DMS79 (cell line): Measurements from ENCODE around the gene CNPY1.
"Not testable (repeated sequence)": the region's sequence is repeated elsewhere in the genome, so short reads cannot be mapped to it uniquely, and the experiment has no call there.

Experiments used
- DNase-seq: peaks from one replicate; lab custom pipeline; 2025; lab: John Stamatoyannopoulos, UW

Gene CNPY1

DNA sequence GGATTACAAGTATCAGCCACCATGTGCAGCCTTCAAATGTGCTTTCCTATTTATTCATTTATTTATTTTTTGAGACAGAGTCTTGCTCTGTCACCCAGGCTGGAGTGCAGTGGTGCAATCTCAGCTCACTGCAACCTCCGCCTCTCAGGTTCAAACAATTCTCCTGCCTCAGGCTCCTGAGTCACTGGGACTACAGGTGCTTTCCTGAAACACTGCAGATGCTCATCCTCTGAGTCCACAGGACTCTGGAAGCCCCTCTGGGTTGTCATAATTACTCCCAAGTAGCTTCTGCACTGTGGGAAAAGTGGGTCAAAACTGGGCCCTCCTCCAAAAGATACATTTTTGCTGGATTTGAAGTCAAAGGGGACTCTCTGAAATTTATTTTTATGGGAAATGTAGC is at the start of gene CNPY1:
Gene CNPY1 (minus strand): TSS at position 111 of the 400 bp plus-strand sequence. CDS start 630 bp downstream, outside the sequence.
- not testable (repeated sequence) for DNase-seq

DNA sequence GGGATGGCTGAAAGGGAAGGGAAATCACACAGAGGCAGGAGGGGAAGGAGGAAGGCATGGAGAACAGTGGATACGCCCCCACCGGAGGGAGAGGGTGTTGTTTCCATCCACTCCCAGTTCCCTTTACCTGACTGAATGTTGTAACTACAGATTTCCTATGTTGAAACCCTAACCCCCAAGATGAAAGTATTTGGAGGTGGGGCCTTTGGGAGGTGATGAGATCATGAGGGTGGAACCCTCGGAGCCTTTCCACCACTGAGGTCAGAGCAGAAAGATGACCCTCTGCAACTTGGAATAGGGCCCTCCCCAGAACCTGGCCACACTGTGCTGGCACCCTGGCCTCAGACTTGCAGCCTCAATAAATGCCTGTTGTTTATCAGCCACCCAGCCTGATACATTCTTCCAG is 48.6 kb upstream of the CNPY1 start:
- DNase-seq, result no peak

DNA sequence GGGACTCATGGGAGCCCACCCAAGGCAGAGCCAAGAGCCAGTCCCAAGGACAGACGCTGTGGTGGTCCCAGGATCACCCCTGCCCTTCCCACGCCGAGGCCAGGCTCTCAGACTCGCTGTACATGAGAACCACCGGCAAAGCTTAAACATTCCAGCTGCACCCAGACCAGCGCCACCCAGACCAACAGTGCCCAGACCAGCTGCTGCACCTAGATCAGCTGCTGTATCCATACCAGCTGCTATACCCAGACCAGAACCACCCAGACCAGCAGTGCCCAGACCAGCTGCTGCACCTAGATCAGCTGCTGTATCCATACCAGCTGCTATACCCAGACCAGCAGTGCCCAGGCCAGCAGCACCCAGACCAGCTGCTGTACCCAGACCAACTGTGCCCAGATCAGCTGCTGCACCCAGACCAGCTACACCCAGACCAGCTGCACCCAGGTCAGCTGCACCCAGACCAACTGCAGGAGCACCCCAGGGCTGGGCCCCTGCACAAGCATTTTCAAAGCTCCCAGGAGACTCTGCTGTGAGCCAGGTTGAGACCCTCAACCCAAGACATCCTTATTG is 47.9 kb upstream of the CNPY1 start:
- DNase-seq, result no peak

DNA sequence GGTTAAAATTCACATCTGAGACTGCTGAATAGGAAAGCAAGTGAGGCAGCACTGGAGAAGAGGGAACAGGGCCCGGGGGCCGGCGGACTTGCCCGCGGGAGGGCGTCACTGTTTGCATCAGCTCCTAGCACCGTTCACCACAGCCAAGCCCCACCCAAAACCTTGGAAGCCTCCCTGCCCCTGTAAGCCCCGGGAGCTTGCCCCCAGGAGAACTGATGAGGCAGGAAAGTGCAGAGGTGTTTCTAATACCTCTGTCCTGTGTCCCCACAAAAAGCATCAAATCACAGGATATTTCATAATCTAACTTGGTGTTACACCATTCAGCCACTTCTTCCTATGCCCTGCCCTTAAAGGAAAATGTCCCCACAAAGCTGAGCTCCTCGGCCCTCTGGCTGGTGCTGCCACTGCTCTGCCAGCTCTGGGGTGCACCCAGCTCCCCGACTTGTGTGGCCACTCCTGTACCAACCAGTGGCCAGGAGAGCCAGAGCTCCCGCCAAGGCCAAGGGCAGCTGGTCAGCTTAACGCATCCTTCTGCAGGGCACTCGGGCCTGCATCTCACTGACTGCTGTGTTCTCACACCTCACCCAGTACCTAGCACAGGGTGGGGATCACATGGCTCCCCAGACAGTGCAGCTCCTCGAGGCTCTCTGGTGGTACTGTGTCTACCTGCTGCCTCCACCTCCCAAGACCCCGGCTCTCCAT is 47.3 kb upstream of the CNPY1 start:
- DNase-seq, result no peak

DNA sequence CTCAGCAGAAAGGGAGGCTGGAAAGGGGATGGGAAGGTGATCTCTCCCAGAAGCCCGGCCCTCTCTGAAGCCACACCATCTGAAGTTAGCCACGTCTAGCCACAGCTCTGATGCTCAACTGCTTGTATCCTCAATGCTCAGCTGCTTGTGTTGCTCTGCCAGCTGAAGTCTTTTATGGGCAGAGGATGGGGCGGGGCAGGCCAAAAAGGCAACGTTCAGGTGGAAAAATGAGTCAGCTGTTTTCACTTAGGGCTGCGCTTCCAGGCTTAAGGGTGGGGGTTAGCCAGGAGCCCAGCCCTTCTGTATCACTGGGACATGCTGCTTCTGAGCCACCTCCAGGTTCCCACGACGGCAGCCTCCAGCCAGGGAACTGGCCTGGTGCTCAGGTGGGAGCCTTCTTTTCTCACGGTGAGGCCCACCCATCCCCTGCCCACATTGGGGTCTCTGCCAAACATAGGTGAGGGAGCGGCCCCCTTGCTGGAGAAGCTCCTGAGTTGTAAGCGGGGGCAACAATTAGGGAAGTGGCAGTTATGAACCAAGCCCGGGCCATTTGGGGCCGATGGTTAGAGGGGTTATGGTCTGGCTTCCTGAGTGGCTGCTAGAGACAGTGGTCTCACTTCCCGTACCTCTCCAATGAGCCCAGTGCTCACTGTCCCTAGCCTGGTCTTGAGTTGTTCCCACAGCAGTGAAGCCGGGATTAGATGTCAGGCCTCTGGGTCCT is 44.9 kb upstream of the CNPY1 start:
- DNase-seq, result peak; percentile 60

DNA sequence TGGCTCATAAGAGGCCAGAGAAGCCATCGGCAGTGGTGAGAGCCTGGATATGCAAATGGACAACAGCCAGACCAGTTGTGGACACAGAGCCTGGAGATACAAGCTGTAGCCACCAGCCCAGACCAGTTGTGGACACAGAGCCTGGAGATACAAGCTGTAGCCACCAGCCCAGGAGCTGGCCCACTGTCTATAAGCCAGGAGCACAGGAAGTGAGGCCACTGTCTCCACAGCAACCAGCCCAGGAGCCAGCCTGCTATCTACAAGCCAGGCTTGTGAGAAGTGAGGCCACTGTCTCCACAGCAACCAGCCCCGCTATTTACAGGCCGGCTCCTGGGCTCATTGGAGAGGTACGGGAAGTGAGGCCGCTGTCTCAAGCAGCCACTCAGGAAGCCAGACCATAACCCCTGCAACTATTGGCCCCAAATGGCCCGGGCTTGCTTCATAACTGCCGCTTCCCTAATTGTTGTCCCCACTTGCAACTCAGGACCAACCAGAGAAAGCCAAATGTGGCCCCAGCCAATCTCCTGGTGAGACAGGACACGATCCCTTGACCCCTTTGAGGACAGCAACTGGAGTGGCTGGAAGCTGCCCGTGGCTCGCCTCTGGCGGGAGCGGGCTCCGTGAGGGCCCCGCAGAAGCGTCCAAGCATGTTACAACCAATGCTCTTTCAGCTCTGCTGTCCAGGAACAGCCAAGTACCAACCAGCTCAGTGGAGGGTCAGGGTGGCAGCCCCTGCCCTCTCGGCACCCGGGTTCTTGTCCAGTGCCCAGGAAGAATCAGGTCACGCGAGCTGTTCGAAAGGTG is 44.1 kb upstream of the CNPY1 start:
- DNase-seq, result peak; percentile 95

DNA sequence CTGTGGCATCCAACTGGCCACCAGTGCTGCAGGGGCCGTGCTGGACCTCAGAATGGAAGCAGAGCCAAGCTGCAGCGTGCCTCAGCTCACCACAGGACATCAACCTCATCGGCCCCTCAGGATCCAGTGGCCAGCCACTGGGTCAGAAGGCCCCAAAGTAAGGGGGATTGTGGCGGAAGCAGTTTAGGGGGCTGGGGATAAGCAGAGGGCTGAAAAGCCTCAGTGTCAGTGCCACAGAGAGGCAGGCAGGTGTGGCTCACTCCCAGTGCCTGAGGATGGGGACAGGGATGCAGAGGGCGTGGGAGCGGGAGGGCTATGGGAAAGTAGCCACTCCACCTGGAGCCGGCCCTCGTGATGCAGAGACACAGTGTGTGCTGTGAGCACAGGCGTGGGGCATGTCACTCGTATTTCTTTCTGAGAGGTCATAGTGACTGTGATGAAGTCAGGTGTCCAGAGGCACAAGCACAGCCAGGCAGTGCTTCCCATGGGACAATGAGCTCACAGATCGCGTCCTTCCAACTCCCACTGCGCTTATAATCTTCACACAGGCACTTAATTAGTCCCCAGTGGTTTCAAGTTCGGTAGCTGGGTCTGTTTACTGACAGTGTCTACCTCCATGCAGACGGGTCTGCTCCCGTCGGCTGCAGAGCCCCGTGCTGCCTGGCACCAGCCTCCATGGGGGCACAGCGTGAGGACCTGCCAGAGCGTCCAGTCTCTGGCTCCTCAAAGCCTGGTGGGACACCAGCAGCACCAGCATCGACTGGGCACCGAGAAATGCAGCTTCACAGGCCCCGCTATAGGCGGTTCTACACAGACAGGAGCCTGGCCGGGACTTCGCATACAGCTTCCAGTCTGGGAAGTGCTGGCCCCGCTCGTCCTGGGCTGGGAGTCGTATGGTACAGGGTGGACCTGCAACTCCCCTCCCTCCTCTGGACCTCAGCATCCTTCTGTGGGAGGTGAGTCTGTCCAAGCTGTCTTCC is 42.9 kb upstream of the CNPY1 start:
- DNase-seq, result no peak

DNA sequence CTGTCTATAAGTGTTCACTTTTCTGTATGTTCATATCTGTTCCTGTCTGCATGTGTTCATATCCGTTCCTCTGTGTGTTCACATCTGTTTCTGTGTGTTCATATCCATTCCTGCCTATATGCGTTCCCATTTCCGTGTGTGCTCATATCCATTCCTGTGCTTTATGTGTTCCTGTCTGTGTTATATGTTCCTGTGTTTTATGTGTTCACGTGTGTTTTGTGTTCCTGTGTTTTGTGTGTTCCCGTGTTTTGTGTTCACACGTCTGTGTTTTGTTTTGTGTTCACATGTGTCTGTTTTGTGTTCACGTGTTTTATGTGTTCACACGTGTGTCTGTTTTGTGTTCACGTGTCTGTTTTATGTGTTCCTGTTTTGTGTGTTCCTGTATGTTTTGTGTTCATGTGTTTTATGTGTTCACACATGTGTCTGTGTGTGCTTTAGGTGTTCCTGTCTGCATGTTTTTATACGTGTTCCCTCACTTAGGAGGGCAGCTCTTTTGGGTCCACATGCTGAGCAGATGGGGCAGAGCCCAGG is 42.2 kb upstream of the CNPY1 start:
- DNase-seq, result no peak

DNA sequence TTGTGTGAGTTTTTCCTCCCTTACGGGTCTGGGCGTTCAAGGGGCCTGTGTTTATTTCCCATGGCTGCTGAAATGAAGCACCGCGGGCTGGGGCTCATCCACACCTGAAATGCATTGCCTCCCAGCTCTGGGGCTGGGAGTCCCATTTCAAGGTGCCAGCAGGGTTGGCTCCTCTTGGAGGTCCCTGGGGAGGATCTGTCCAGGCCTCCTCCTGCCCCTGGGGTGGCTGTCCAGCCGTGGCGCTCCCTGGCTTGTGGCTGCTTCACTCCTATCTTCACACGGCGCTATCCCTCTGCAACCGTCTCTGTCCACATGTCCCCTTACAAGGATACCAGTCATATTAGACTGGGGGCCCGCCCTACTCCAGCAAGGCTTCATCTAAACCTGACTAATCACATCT is 41.1 kb upstream of the CNPY1 start:
- DNase-seq, result no peak

DNA sequence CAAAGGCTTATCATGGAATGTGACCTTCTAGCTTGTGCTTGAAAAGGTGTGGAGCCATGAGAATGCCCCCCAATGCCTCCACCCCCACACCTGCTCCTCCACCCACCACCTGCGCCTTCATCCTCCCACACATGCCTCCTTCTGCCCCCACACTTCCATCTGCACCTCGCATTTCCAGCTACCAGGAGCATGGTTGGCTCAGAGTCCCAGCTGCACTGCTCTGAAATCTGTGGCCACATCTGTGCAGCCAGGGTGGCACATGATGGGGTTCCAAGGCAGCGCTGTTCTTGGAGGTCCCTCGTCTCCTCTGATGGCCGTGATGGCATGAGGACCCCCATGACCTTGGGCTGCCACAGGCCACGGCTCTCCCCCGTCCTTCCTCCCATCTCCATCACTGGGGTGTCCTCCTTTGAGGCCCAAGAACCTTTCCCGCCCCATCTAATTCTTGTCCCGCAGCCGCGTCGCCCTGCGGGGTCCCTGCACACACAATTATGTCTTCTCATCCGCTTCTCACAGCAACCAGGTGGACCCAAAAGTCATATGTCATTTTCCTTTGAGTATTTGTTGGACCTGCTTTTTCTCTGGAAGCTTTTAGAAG is 40.6 kb upstream of the CNPY1 start:
- DNase-seq, result no peak

DNA sequence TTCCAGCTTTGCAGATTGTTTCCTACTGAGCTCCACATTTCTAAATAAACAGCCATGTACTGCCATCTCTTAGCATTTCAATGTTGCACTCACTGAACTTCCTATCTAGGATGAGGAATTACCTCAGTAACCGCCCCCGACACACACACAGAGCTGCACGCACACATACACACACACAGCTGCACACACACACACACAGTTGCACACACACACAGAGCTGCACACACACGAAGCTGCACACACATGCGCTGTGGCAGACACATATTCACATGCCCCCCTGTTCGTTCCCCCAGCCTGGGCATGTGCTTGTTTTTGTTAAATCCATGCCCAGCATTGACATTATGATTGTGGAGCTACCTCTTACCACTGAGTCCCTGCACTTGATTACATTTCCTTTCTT is 39.6 kb upstream of the CNPY1 start:
- DNase-seq, result no peak

DNA sequence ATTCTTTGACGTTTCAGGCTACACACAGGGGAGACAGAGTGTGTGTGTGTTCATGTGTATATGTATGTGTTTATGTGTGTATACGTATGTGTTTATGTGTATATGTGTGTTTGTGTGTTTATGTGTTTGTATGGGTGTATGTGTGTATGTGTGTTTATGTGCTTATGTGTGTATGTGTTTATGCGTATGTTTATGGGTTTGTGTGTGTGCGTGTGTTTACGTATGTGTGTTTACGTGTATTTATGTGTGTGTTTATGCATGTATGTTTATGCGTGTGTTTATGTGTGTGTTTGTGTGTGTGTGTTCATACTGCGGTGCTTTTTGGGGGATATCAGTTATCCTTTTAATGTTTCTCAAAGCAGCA is 39.2 kb upstream of the CNPY1 start:
- no peak for DNase-seq

DNA sequence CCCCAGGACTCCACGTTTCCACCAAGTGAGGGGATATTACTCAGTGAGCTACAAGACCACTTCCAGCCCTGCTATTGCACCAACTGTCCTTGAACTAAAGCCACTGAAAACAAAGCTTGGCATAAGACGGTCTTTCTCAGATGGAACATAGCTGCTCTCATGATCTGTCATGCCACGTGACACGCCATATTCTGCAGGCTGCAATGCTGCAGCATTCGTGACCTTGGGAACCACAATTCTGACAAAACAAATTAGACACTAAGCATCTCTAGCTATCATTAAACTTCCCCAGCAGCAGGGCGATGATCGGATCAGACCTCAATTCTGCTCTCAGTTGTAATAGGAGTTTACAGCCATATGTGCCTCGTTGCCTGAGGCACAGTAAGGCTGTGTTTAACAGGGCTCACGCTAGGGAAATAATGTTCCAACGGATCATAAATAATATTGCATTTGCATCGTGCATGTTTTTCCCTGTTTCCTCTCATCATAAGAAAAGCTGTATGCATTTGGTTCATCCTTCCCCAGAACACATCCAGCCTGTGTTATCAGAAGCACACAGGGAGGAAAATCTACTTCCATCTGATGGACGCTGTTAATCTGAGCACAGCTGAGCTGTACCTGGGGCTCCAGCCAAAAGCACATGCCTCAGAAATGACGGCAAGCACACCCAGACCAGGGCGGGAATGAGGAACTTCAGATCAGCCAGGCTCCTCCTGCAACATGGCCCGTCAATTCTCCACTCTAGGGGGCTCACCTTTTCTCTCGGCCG is 38.6 kb upstream of the CNPY1 start:
- DNase-seq, result no peak

DNA sequence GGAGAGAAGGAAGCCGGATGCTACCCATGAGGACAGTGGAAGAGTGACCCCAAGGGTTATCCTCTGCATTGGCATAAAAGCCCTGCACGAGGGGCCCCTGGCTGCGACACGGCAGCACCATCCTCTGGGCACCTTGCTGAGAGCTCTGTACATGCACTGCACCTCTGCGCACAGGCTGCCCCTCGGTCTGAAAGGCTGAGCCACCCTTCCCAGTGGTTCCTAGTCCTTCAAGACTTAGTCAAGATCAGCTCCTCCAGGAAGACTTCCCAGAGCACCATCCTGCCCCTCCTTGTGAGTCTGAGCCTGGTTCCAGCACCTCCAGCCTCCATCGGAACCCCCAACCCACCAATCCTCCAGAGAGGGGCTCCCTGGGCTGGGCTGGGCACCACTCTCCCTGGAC is 37.9 kb upstream of the CNPY1 start:
- no peak for DNase-seq

DNA sequence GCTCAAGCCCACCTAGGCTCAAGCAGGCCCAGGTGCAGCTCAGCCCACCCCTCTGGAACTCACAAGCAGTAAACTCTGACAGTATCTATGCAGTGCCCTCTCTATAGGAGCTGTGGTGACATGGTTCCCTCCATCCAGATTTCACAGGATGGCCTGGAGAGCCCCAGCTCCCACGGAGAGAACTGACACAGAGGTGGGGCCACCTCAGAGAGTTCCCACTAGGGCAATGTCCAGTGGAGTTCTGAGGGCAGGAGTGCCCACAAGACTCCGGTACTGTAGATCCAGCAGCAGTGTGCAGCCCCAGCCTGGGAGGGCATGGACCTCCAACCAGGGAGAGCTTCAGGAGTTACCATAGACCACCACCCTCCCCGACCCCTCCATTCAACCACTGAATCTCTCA is 37.3 kb upstream of the CNPY1 start:
- no peak for DNase-seq

DNA sequence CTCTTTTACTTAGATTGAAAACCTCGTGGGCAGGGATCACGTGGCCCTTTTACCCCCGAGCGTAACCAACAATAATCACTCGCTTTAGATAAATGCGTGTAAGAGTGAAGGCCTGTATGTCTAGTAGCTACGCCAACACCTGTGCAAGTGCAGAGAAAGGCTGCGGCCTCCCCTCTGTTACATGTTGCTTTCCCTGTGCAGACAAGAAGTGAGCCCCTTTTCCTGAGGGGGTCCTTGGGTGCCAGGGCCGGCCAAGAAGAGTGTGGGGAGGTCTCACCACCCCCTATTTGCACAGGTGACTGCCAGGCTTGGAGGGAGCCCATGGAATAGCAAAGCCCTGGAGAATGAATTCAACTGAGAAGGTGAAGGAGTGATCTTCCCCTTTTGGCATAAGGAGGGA is 35.6 kb upstream of the CNPY1 start:
- DNase-seq, result no peak

DNA sequence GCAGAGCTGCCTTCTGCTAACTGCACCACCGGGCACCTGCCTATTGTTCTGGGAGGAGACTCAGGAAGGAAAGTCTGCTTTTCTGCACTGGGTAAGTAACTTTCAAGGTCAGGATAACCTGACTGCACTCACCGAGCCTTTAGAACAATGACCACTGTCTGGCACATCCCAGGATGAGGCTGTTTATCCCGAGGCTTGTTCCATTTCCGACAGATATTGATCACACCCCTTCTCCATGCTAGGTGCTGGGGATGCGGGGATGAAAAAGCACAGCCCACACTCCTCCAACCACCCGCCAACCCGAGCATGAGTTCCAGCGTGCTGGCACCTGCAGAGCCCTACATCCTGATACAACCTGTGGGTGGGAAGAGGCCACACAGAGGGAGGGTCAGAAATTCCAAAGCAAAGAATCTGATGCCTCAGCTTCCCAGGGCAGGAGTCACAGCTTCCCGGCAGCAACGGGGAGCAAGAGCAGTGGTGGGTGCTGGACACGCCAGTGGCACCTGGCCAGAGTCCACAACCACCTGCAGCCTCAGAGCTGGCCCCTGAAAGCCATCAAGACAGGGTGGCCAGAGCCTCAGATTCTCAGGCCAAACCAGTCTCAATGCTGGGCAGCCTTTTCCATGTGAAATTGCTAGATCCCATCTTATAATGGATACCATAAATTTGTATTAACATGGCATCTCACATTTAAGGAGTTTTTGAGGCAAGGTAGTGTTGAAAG is 34.9 kb upstream of the CNPY1 start:
- no peak for DNase-seq

DNA sequence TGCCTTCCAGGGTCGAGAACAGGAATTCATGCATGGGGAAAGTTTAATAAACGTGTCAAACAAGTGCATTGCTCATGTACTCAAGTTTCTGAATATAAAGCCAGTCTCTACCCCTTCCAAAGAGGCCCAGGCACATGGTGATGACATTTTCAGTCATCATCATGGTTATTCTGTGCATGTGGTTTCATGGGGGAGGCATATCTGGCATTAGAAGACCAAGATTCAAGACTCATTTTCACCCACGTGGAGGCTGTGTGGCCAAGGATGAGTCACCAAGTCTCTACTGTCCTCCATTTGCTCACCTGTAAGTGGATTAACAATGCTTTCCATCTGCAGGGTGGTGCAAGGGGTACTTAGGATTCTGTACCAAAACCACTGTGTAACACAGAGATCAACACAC is 34.0 kb upstream of the CNPY1 start:
- no peak for DNase-seq

DNA sequence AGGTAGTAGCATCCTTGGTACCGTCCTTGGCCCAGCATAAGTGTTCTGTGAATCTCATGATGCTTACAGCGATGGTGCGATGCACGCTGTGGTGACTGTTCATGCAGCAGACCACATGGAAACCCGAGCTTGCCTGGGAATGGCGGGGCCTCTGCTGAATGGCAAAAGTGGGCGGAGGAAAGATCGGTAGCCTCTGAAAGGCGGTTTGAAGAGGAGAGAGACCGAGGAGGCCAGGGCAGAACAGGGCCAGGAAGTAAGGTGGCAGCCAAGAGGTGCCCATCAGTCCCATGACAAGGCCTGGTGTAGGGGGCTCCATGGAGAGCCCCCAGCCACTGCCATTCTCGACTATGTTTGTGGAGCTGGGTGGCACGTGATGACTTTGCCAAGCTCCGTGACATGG is 33.2 kb upstream of the CNPY1 start:
- DNase-seq, result no peak
